Stimulated activated CD8-positive, alpha-beta memory T cell treated with anti-CD3 and anti-CD28 coated beads, Interleukin-15, amount 100 ng/mL, for 1 hour (primary cell): ENCODE measurements around the gene FAM177A1.
"Not testable (repeated sequence)": the region's sequence is repeated elsewhere in the genome, so short reads cannot be mapped to it uniquely, and the experiment has no call there.

Experiments used
- DNase-seq: peaks from one replicate; pipeline ENCODE4 v3.0.0-alpha.2; 2020; ENCODE audit warnings: low read depth

The FAM177A1 gene

GRCh38 chr14:35046048-35046750 lies at the start of gene FAM177A1:
Gene FAM177A1 (plus strand): TSS chr14:35046272. CDS start chr14:35046464, 192 bp downstream.
- DNase-seq, result peak; percentile 96

GRCh38 chr14:34997762-34998161 lies 48.3 kb upstream of the FAM177A1 start:
- DNase-seq, result no peak

GRCh38 chr14:34999500-34999899 lies 46.6 kb upstream of the FAM177A1 start:
- no peak for DNase-seq

- no peak for DNase-seq
These were observed 44.5 kb upstream of the FAM177A1 start for GRCh38 chr14:35001621-35002020.

GRCh38 chr14:35004839-35005238 lies 41.2 kb upstream of the FAM177A1 start:
- DNase-seq, result no peak

GRCh38 chr14:35016568-35016967 lies 29.5 kb upstream of the FAM177A1 start:
- DNase-seq, result no peak

GRCh38 chr14:35020713-35021112 lies 25.4 kb upstream of the FAM177A1 start:
- DNase-seq, result no peak

- no peak for DNase-seq
These were observed 17.6 kb upstream of the FAM177A1 start for GRCh38 chr14:35028435-35028834.

- DNase-seq, result no peak
These were observed 13.5 kb upstream of the FAM177A1 start for GRCh38 chr14:35032562-35032961.

GRCh38 chr14:35034440-35034833 lies 11.6 kb upstream of the FAM177A1 start:
- DNase-seq, result no peak

- DNase-seq, result not testable (repeated sequence)
These were observed 11.0 kb upstream of the FAM177A1 start for GRCh38 chr14:35034944-35035554.

- not testable (repeated sequence) for DNase-seq
These were observed 7.8 kb upstream of the FAM177A1 start for GRCh38 chr14:35038312-35038711.

- DNase-seq, result no peak
These were observed 3.4 kb upstream of the FAM177A1 start for GRCh38 chr14:35042632-35043031.

GRCh38 chr14:35043046-35043445 lies 3.0 kb upstream of the FAM177A1 start:
- DNase-seq, result no peak

GRCh38 chr14:35044939-35045797 lies 904 bp upstream of the FAM177A1 start:
- no peak for DNase-seq

- DNase-seq, result no peak
These were observed 349 bp upstream of the FAM177A1 start for GRCh38 chr14:35045798-35046047.

- no peak for DNase-seq
These were observed 872 bp downstream of the FAM177A1 start for GRCh38 chr14:35046751-35047536.

- no peak for DNase-seq
These were observed 2.0 kb downstream of the FAM177A1 start for GRCh38 chr14:35047976-35048513.

- DNase-seq, result no peak
These were observed 4.6 kb downstream of the FAM177A1 start for GRCh38 chr14:35050652-35051051.

- no peak for DNase-seq
These were observed 5.7 kb downstream of the FAM177A1 start for GRCh38 chr14:35051796-35052195.

GRCh38 chr14:35052637-35053036 lies 6.6 kb downstream of the FAM177A1 start:
- no peak for DNase-seq
